ENCODE results near the gene FTL. TPM values are rescaled to one million over a fixed set of nuclear protein-coding genes. Genes with fewer than 3 reads are reported as not detected.
"Not testable (repeated sequence)": the region's sequence is repeated elsewhere in the genome, so short reads cannot be mapped to it uniquely, and the experiment has no call there.

FTL gene
- 1,000 to 10,000 TPM; 5,480 to 8,362 (median 5,857) TPM for total RNA-seq

DNA sequence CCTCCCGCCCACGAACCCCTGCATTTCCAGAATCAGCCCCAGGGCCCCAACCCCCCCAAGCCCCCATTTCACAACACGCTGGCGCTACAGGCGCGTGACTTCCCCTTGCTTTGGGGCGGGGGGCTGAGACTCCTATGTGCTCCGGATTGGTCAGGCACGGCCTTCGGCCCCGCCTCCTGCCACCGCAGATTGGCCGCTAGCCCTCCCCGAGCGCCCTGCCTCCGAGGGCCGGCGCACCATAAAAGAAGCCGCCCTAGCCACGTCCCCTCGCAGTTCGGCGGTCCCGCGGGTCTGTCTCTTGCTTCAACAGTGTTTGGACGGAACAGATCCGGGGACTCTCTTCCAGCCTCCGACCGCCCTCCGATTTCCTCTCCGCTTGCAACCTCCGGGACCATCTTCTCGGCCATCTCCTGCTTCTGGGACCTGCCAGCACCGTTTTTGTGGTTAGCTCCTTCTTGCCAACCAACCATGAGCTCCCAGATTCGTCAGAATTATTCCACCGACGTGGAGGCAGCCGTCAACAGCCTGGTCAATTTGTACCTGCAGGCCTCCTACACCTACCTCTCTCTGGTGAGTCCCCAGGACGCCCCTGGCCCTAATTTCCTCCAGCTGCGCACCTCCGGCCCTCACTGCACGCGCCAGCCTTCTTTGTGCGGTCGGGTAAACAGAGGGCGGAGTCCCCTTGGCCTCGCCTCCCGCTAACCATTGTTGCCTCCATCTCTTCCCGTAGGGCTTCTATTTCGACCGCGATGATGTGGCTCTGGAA is at the start of gene FTL:
FTL (plus strand) TSS at position 270 of the 766 bp plus-strand sequence; CDS start at position 469, 199 bp downstream.
- Histone ChIP-seq H3K4me1 (peaks cover 0 to 64% (median 39%) of the 10 kb centered on the region in 4 donors), H3K4me3 (peak within 1 kb of the TSS; percentile 63 to 97 (median 80)), H3K9me3 (no peaks in the 10 kb centered on the region), H3K27me3 (no peaks in the 10 kb centered on the region), H3K27ac (peak within 1 kb of the TSS; percentile 92 to 97 (median 96)), H3K36me3 (peaks cover 0 to 48% (median 0%) of the 10 kb centered on the region in 3 donors)
- 1% methylated on average over 32 to 39 of the region's 52 CpGs for WGBS, 2 donors
- DNase-seq (ENCODE audit: low spot score in 2 of 2), result peak; percentile 97 to 98
- TF ChIP-seq EP300 (IDR thresholded peaks at IDR 0.05) (peak; percentile 71 to 100), POLR2A (IDR thresholded peaks at IDR 0.05) (peak; percentile 99 to 100)
- TF ChIP-seq, protein P1, sequence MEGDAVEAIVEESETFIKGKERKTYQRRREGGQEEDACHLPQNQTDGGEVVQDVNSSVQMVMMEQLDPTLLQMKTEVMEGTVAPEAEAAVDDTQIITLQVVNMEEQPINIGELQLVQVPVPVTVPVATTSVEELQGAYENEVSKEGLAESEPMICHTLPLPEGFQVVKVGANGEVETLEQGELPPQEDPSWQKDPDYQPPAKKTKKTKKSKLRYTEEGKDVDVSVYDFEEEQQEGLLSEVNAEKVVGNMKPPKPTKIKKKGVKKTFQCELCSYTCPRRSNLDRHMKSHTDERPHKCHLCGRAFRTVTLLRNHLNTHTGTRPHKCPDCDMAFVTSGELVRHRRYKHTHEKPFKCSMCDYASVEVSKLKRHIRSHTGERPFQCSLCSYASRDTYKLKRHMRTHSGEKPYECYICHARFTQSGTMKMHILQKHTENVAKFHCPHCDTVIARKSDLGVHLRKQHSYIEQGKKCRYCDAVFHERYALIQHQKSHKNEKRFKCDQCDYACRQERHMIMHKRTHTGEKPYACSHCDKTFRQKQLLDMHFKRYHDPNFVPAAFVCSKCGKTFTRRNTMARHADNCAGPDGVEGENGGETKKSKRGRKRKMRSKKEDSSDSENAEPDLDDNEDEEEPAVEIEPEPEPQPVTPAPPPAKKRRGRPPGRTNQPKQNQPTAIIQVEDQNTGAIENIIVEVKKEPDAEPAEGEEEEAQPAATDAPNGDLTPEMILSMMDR (IDR thresholded peaks at IDR 0.05), result peak in 2 of 5 experiments; percentile 11 to 16

DNA sequence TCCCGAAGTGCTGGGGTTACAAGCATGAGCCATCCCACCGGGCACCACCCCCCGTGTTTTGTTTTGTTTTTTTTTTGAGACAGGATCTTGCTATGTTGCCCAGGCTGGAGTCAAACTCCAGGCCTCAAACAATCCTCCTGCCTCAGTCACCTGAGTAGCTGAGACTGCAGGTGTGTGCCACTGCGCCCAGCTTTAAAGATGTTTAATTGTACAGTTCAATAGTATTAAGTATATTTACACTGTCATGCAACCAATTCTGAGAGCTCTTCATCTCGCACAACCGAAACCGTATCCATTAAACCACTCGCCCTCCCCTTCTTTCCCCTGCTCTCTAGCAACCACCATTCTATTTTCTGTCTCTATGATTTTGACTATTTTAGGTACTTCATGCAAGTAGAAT is 49.4 kb upstream of the FTL start:
- peaks cover 7 to 100% (median 32%) of the 10 kb centered on the region in 3 donors for H3K36me3 ChIP-seq
- TF ChIP-seq, protein P1 (IDR thresholded peaks at IDR 0.05), result no peak
- no peak for TF ChIP-seq POLR2A (IDR thresholded peaks at IDR 0.05)
- no peak for TF ChIP-seq EP300 (IDR thresholded peaks at IDR 0.05)
- no peak overlapping the region for H3K4me3 ChIP-seq
- no peaks in the 10 kb centered on the region for H3K27me3 ChIP-seq
- H3K4me1 ChIP-seq, result no peaks in the 10 kb centered on the region
- no peak for DNase-seq (ENCODE audit: low spot score in 2 of 2)
- no peaks in the 10 kb centered on the region for H3K9me3 ChIP-seq
- 79 to 80% methylated on average over 8 of the region's 8 CpGs for WGBS, 2 donors
- H3K27ac ChIP-seq, result no peak overlapping the region

DNA sequence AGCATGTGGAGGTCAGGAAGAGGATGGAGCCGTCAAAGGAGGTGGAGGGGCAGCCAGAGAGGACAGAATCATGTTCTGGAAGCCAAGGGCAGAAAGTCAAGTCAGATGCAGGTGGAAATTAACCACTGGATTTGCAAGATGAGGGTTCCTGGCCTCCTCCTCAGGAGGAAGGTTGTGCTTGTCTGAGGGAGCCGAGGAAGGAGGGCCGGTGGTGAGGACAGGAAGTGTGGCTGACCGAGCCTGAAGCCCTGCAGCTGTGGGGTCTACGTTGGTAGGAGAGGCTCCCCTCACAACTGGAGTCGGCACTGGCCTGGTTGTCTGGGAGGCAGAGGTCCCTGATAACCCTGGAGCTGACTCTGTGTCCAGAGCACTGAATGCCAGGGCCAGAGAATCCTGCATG is 47.0 kb upstream of the FTL start:
- no peaks in the 10 kb centered on the region for H3K4me1 ChIP-seq
- no peaks in the 10 kb centered on the region for H3K9me3 ChIP-seq
- peaks cover 6 to 100% (median 24%) of the 10 kb centered on the region in 3 donors for H3K36me3 ChIP-seq
- H3K4me3 ChIP-seq, result no peak overlapping the region
- H3K27me3 ChIP-seq, result no peaks in the 10 kb centered on the region
- no peak overlapping the region for H3K27ac ChIP-seq
- no peak for TF ChIP-seq POLR2A (IDR thresholded peaks at IDR 0.05)
- no peak for TF ChIP-seq EP300 (IDR thresholded peaks at IDR 0.05)
- TF ChIP-seq, protein P1 (IDR thresholded peaks at IDR 0.05), result no peak
- WGBS, 2 donors, result 81 to 88% methylated on average over 6 of the region's 6 CpGs
- DNase-seq (ENCODE audit: low spot score in 2 of 2), result no peak

DNA sequence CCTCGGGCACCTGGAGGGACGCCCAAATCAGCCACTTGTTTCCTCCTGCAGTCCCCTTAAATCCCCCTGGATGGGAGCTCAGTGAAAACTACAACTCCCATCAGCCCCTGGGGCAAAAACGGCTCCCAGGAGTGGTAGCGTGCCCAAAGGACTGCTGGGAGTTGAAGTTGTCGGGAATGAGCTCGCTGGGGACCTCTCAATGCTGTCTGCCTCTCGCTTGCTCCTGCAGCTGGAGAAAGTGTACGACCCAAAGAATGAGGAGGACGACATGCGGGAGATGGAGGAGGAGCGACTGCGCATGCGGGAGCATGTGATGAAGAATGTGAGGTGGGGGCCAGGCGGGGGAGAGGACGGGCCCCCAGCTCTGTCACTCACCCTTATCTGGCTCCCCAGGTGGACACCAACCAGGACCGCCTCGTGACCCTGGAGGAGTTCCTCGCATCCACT is 46.3 kb upstream of the FTL start:
- H3K27ac ChIP-seq, result no peak overlapping the region
- 73 to 78% methylated on average over 18 of the region's 18 CpGs for WGBS, 2 donors
- H3K4me3 ChIP-seq, result no peak overlapping the region
- H3K4me1 ChIP-seq, result no peaks in the 10 kb centered on the region
- no peaks in the 10 kb centered on the region for H3K27me3 ChIP-seq
- no peak for DNase-seq (ENCODE audit: low spot score in 2 of 2)
- H3K9me3 ChIP-seq, result no peaks in the 10 kb centered on the region
- H3K36me3 ChIP-seq, result peaks cover 3 to 100% (median 17%) of the 10 kb centered on the region in 3 donors
- TF ChIP-seq POLR2A (IDR thresholded peaks at IDR 0.05) (no peak), EP300 (IDR thresholded peaks at IDR 0.05) (no peak)
- TF ChIP-seq, protein P1 (IDR thresholded peaks at IDR 0.05), result no peak

DNA sequence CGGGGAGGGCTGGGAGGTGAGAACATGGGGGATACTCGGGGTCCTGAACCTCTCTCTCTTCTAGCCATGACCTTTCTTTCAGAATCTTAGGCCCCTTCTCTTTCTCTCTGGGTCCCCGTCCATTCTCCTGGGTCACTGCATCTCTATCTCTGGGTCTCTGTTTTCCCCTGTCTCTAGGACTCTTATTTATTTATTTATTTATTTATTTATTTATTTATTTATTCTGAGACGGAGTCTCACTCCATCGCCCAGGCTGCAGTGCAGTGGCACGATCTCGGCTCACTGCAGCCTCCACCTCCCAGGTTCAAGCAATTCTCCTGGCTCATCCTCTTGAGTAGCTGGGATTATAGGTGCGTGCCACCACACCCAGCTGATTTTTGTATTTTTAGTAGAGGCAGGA is 45.8 kb upstream of the FTL start:
- DNase-seq (ENCODE audit: low spot score in 2 of 2); H3K27me3 ChIP-seq; H3K4me3 ChIP-seq; H3K27ac ChIP-seq; H3K4me1 ChIP-seq; H3K9me3 ChIP-seq: not testable (repeated sequence)
- 93 to 97% methylated on average over 8 of the region's 8 CpGs for WGBS, 2 donors
- H3K36me3 ChIP-seq, result peaks cover 3 to 100% (median 15%) of the 10 kb centered on the region in 3 donors

Data from tibial nerve (tissue), 4 donors.